Right lobe of liver (tissue), 6 donors: ENCODE data around the gene GNAZ. TPM values are rescaled to one million over a fixed set of nuclear protein-coding genes. Genes with fewer than 3 reads are reported as not detected.

Experiments used
- ATAC-seq, 4 donors: fragments of 200-7000 bp; cut with Tn5 transposase; one replicate each; pipeline ENCODE4 v1.9.1; 2020; ENCODE audit warnings: mild to moderate bottlenecking in 4 of 4, moderate library complexity in 4 of 4
- DNase-seq, 3 donors: peaks; one replicate each; pipeline ENCODE4 v3.0.0-alpha.2; 2020
- H3K27ac ChIP-seq, 3 donors: fragments of 200-600 bp; one replicate each; pipeline ENCODE4 v1.8.0; 2022
- H3K27me3 ChIP-seq, 2 donors: fragments of 200-600 bp; one replicate each; pipeline ENCODE4 v1.8.0; 2022
- H3K36me3 ChIP-seq, 4 donors: fragments of 200-600 bp; sonication (generic) in 1 of 4; one replicate each; pipeline versions ENCODE4 v1.5.1 to v1.8.0; 2017 to 2022; ENCODE audit warnings: control low read depth in 1 of 4
- H3K4me1 ChIP-seq, 4 donors: fragments of 200-600 bp; sonication (generic) in 1 of 4; one replicate each; pipeline versions ENCODE4 v1.5.1 to v1.8.0; 2017 to 2022; ENCODE audit warnings: control low read depth in 1 of 4
- H3K4me3 ChIP-seq, 3 donors: fragments of 200-600 bp; one replicate each; pipeline ENCODE4 v1.8.0; 2022
- H3K9me3 ChIP-seq, 4 donors: fragments of 200-600 bp; sonication (generic) in 1 of 4; one replicate each; pipeline versions ENCODE4 v1.5.1 to v1.8.0; 2017 to 2022; ENCODE audit warnings: control low read depth in 1 of 4
- POLR2A ChIP-seq: fragments of 450-650 bp; IDR thresholded peaks from one replicate; pipeline ENCODE4 v1.6.1; 2017; ENCODE audit warnings: antibody characterized with exemption, mild to moderate bottlenecking
- WGBS: methylation state at CpG from one replicate; pipeline ENCODE4 v1.1.6; 2018; ENCODE audit warnings: low coverage, low lambda C conversion rate; ENCODE audit not compliant: insufficient coverage; ENCODE audit errors: missing lambda C conversion rate; 5-methylcytosine and 5-hydroxymethylcytosine counted together
- intact Hi-C, 2 donors: fragments of 100-400 bp; cut with DNase I; formaldehyde crosslinking; loops; one replicate each; pipeline versions ENCODE4 v1.11.2 to v1.14.1; 2022
- total RNA-seq, 6 experiments: library from RNA; depleted of rRNA in 2 of 6; stranded (reverse); fragments of >200 nt in 2 of 6; fragmentation: NEBNext Ultra II Directional in 3 of 6; extraction: Animal tissue kit (Norgen Biotek cat#: 25700) in 3 of 6; gene quantifications; one replicate each; pipeline versions ENCODE4 v1.1.0 to v1.2.4, GENCODE V29; 2016 to 2023
- TF ChIP-seq, protein P1 (sequence below), 4 donors: fragments of 200-600 bp in 3 of 4; fragments of 450-650 bp in 1 of 4; IDR thresholded peaks; one replicate each; pipeline versions ENCODE4 v1.5.1 to v1.8.0; 2016 to 2022; ENCODE audit warnings: antibody characterized with exemption in 4 of 4, mild to moderate bottlenecking in 2 of 4
- donor health status: DM: no; HTN: yes; CAD: no.
- donor health status: DM: no; HTN: no; CAD: no.
- donor health status: DM: no; HTN: no; CAD: no.
- donor health status: DM: no; HTN: yes; CAD: no.
- donor health status: DM: no; HTN: yes; CAD: no.

GNAZ gene
- total RNA-seq, 6 experiments from 2014 or later = 0.15 to 1.5 (median 0.53) TPM

DNA sequence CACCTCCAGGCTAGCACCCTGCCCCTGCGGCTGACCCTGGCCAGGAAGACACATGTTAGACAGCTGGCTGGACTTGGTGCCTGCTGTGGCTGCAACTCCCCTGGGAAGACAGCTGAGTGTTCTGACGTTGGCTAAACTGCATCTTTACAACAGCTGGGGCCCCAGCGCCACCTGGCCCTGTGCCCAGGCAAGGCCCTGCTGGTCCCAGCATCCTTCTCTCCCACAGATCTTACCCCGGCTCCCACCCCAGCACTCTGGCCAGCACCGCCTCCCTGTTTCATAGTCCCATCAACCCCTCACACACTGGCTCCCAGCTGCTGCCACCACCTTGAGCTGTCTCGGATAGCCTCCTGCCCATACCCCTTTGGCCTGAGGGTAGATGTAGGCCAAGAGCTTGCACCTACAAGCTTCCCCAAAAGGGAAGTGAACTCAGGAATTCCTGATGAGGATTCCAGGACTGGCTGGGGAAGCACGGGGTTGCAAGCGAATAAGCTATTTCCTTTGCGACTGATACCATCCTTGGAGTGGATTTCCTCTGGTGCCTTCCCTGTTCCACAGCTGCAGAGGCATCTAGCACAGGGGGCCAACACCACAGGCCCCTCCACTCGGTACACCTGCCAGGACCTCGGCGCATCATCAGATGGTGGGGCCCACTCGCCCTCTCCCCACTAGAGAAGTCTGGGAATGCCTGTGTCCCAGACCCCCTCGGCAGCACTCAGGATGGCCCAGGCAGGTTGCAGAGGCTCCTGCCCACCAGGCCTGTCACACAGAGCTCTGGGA lies 42.9 kb downstream of the GNAZ start:
- no peaks in the 10 kb centered on the region for H3K4me1 ChIP-seq
- TF ChIP-seq, protein P1, sequence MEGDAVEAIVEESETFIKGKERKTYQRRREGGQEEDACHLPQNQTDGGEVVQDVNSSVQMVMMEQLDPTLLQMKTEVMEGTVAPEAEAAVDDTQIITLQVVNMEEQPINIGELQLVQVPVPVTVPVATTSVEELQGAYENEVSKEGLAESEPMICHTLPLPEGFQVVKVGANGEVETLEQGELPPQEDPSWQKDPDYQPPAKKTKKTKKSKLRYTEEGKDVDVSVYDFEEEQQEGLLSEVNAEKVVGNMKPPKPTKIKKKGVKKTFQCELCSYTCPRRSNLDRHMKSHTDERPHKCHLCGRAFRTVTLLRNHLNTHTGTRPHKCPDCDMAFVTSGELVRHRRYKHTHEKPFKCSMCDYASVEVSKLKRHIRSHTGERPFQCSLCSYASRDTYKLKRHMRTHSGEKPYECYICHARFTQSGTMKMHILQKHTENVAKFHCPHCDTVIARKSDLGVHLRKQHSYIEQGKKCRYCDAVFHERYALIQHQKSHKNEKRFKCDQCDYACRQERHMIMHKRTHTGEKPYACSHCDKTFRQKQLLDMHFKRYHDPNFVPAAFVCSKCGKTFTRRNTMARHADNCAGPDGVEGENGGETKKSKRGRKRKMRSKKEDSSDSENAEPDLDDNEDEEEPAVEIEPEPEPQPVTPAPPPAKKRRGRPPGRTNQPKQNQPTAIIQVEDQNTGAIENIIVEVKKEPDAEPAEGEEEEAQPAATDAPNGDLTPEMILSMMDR (IDR thresholded peaks at IDR 0.05) = no peak
- TF ChIP-seq POLR2A = no peak
- 69% methylated on average over 6 of the region's 14 CpGs for WGBS
- H3K27ac ChIP-seq = no peak overlapping the region
- no peak for DNase-seq
- no peak overlapping the region for H3K4me3 ChIP-seq
- H3K36me3 ChIP-seq = no peaks in the 10 kb centered on the region
- H3K9me3 ChIP-seq = no peaks in the 10 kb centered on the region
- no peak for ATAC-seq
- intact Hi-C loops = no loop called here
- no peaks in the 10 kb centered on the region for H3K27me3 ChIP-seq

DNA sequence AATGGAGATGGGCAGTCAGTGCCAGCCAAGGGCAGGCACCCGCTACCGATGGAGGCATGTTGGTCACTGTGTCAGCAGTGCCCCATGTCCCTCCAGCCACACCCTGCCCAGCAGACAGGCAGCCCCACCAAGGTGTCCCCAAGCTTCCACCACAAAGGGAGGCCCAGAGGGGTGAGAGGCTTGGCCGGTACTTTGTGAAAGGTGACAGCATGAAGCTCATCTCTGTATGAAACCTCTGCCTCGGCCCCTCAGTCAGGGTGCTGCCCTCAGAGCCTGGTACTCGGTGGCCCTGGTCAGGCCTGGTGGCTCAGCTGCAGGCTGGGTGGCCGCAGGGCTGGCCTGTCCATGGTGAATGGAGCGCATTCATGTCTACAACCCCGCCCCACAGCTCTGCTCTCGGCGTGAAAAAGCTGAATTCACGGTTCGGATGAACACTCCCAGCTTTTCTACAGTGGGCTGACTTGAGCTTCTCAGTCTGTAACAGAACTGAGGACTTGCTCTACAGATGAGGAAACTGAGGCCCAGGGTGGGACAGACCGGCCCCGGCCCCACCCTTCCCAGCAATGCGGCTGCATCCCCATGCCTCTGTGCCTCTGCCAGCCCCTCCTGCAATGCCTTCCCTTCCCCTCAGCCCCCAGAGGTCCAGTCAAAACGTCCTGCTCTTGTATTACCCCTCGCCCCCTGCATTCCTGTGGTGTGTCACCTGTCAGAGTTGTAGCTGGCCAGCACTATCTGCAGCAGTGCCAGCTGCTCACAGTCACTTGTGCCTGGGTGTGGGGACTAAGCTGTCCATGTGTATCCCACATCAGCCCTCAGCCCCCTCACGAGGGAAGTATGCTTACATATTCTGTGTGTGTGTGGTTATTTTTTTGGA lies 43.8 kb downstream of the GNAZ start:
- WGBS = 90% methylated on average over 6 of the region's 18 CpGs
- intact Hi-C loops = no loop called here
- TF ChIP-seq, protein P1 (IDR thresholded peaks at IDR 0.05) = no peak
- no peak for TF ChIP-seq POLR2A

GRCh38 chr22:23114721-23115020 lies 44.4 kb downstream of the GNAZ start:
- H3K9me3 ChIP-seq = no peaks in the 10 kb centered on the region
- H3K4me3 ChIP-seq = no peak overlapping the region
- no peak overlapping the region for H3K27ac ChIP-seq
- ATAC-seq (no peak), DNase-seq (no peak)
- WGBS = 80% methylated on average over 1 of the region's 2 CpGs
- no peaks in the 10 kb centered on the region for H3K27me3 ChIP-seq
- TF ChIP-seq POLR2A = no peak
- H3K36me3 ChIP-seq = no peaks in the 10 kb centered on the region
- H3K4me1 ChIP-seq = no peaks in the 10 kb centered on the region
- intact Hi-C loops = no loop called here

More for the DNA sequence above, 43.8 kb downstream of the GNAZ start:
- DNase-seq = no peak
- Histone ChIP-seq H3K4me3 (no peak overlapping the region), H3K27ac (no peak overlapping the region), H3K27me3 (no peaks in the 10 kb centered on the region), H3K36me3 (no peaks in the 10 kb centered on the region), H3K4me1 (no peaks in the 10 kb centered on the region), H3K9me3 (no peaks in the 10 kb centered on the region)
- ATAC-seq = no peak

GRCh38 chr22:23115369-23115768 lies 45.0 kb downstream of the GNAZ start:
- no peak for ATAC-seq
- WGBS = 72% methylated on average over 5 of the region's 7 CpGs
- TF ChIP-seq, protein P1 (IDR thresholded peaks at IDR 0.05) = no peak
- TF ChIP-seq POLR2A = no peak
- Histone ChIP-seq H3K27me3 (no peaks in the 10 kb centered on the region), H3K9me3 (no peaks in the 10 kb centered on the region), H3K4me1 (no peaks in the 10 kb centered on the region), H3K27ac (no peak overlapping the region), H3K4me3 (no peak overlapping the region), H3K36me3 (no peaks in the 10 kb centered on the region)
- DNase-seq = no peak
- intact Hi-C loops = no loop called here
